ENCODE data around the gene GFRA1.

GRCh38 chr10:116055917-116056252 lies 217.1 kb downstream of the GFRA1 start:
- TF ChIP-seq CTCF (IDR thresholded peaks at IDR 0.05): no peak
- no peak for TF ChIP-seq POLR2A (IDR thresholded peaks at IDR 0.05)
